K562 (cell line): ENCODE data around the gene SLC22A23. TPM values are rescaled to one million over a fixed set of nuclear protein-coding genes. Genes with fewer than 3 reads are reported as not detected.

Source experiments
- ATF1 ChIP-seq, 2 experiments: fragments of 450-650 bp in 1 of 2; IDR thresholded peaks; 2 replicates each; pipeline ENCODE4 v1.6.1; 2016; ENCODE audit warnings: missing compliant biosample characterization in 1 of 2, missing genetic modification characterization in 1 of 2
- BDP1 ChIP-seq: IDR thresholded peaks from 3 replicates; pipeline ENCODE4 v1.6.1; 2011; ENCODE audit not compliant: insufficient read length, insufficient read depth
- JUN ChIP-seq, 2 experiments: sonication (generic) in 1 of 2; formaldehyde crosslinking in 1 of 2; IDR thresholded peaks; 2 replicates each; pipeline versions ENCODE4 v1.6.1 to v1.8.0; 2012 to 2022; ENCODE audit warnings: borderline replicate concordance in 2 of 2, mild to moderate bottlenecking in 2 of 2, improper control_type of control experiment in 1 of 2, low read depth in 1 of 2, low read length in 1 of 2, missing genetic modification reagents in 1 of 2
- KDM1A ChIP-seq, 2 experiments: fragments of 450-650 bp; IDR thresholded peaks; 2 replicates each; pipeline ENCODE4 v1.6.1; 2016; ENCODE audit warnings: mild to moderate bottlenecking in 2 of 2
- MTA3 ChIP-seq: fragments of 450-650 bp; formaldehyde crosslinking; IDR thresholded peaks from 2 replicates; pipeline ENCODE4 v1.6.1; 2017; ENCODE audit warnings: mild to moderate bottlenecking, borderline replicate concordance
- SMC3 ChIP-seq: conservative IDR thresholded peaks from 2 replicates; pipeline ENCODE4 v1.6.1; 2011; ENCODE audit warnings: low read depth, low read length, improper control_type of control experiment; ENCODE audit not compliant: insufficient read depth
- SP1 ChIP-seq: sonication (generic); formaldehyde crosslinking; IDR thresholded peaks from 2 replicates; pipeline ENCODE4 v1.8.1; 2022; ENCODE audit warnings: mild to moderate bottlenecking, missing genetic modification reagents
- ZNF644 ChIP-seq: fragments of 200-800 bp; sonication (Bioruptor generic); IDR thresholded peaks from 2 replicates; pipeline ENCODE4 v1.6.1; 2016; ENCODE audit warnings: low read depth, missing genetic modification characterization, missing compliant biosample characterization
- polyA plus RNA-seq, 8 experiments: library from polyadenylated mRNA; depleted of rRNA in 4 of 8; stranded (reverse) in 5 of 8; unstranded in 3 of 8; fragments of >200 nt; fragmentation: Nextera tagmentation in 2 of 8; fragmentation: Illumina TruSeq in 1 of 8; extraction: Ambion mirVana in 2 of 8; extraction: Trizol in 1 of 8; gene quantifications; 2 replicates each; pipeline versions ENCODE4 v1.2.1 to v1.2.3, GENCODE V29; 2011 to 2014; ENCODE audit warnings: inconsistent platforms in 1 of 8, missing spikeins in 1 of 8
- total RNA-seq, 7 experiments: library from RNA; depleted of rRNA in 6 of 7; stranded (reverse); fragments of >200 nt in 6 of 7; fragmentation: Illumina TruSeq in 2 of 7; extraction: Trizol in 2 of 7; gene quantifications; 2 replicates each; pipeline versions ENCODE4 v1.2.1 to v1.2.3, GENCODE V29; 2011 to 2021; ENCODE audit warnings: low replicate concordance in 1 of 7
- TF ChIP-seq, protein P1 (sequence below): fragments of 450-650 bp; IDR thresholded peaks from 2 replicates; pipeline ENCODE4 v1.6.1; 2016; ENCODE audit warnings: mild to moderate bottlenecking, moderate library complexity
- TF ChIP-seq, protein P2 (sequence below): IDR thresholded peaks from 3 replicates; pipeline ENCODE4 v1.6.1; 2011; ENCODE audit warnings: borderline replicate concordance, mild to moderate bottlenecking; ENCODE audit not compliant: insufficient read length, insufficient read depth
- TF ChIP-seq, protein P3 (sequence below), 3 experiments: fragments of 200-800 bp in 1 of 3; sonication (Bioruptor generic) in 1 of 3; sonication (generic) in 1 of 3; formaldehyde crosslinking in 1 of 3; IDR thresholded peaks; 2 replicates each; pipeline versions ENCODE4 v1.6.1 to v1.8.0; 2016 to 2022; ENCODE audit warnings: mild to moderate bottlenecking in 2 of 3, missing compliant biosample characterization in 2 of 3, missing genetic modification characterization in 2 of 3, missing genetic modification reagents in 1 of 3

SLC22A23 gene
- total and polyA plus RNA-seq, 9 of the 15 experiments (the other 6 are each of a cell fraction or from before 2014, with no cell fraction given): 0.30 to 8.7 (median 2.5) TPM

DNA sequence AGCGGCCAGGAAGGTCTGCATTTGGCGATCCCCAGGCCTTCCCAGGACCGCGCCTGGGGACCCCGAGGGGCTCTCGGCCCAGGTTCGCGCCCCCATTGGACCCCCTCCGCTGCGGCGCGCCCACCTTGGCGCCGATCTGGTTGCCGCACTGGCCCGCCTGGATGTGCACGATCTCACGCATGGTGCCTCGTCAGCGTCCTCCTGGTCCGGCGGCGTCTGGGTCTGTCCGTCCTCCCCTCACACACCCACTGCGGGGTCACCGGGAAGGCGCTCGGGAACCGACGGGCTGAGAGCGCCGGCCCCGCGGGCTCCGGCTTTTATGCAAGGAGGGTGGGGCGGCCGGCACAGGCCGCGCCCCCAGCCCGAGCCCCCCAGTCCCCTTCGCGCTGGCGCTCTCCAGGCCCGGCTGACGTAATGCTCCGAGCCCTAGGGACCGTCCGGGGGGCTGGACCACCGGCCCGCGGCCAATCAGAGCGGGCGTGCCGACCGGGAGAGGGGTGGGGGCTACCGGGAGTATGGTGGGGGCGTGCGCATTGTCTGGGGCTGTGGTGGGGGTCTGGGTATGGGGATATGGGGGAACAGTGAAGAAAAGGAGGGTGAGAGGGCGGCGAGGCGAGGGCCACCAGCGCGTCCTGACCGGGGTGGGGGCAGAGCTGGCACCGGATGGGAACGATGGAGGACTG, 229.3 kb downstream of the SLC22A23 start, which contains the start of gene TUBB2B (continued):
- TF ChIP-seq KDM1A (IDR thresholded peaks at IDR 0.05) (no peak), JUN (IDR thresholded peaks at IDR 0.05; ENCODE audit: borderline replicate concordance, low read depth, low read length) (0 out of 2 replicates have a peak, but pooled peaks have one; percentile 4), JUN (CRISPR knock-in tag; IDR thresholded peaks at IDR 0.05; ENCODE audit: borderline replicate concordance) (no peak), ATF1 (CRISPR knock-in tag; IDR thresholded peaks at IDR 0.05) (no peak), ATF1 (tag; IDR thresholded peaks at IDR 0.05) (0 out of 2 replicates have a peak, but pooled peaks have one; percentile 18), ZNF644 (tag) (no peak), SMC3 (no peak), SP1 (CRISPR knock-in tag) (peak; percentile 38; the same call in 1 of the 2 replicates), BDP1 (no peak), MTA3 (0 out of 2 replicates have a peak, but pooled peaks have one; percentile 18)
- TF ChIP-seq, protein P1, sequence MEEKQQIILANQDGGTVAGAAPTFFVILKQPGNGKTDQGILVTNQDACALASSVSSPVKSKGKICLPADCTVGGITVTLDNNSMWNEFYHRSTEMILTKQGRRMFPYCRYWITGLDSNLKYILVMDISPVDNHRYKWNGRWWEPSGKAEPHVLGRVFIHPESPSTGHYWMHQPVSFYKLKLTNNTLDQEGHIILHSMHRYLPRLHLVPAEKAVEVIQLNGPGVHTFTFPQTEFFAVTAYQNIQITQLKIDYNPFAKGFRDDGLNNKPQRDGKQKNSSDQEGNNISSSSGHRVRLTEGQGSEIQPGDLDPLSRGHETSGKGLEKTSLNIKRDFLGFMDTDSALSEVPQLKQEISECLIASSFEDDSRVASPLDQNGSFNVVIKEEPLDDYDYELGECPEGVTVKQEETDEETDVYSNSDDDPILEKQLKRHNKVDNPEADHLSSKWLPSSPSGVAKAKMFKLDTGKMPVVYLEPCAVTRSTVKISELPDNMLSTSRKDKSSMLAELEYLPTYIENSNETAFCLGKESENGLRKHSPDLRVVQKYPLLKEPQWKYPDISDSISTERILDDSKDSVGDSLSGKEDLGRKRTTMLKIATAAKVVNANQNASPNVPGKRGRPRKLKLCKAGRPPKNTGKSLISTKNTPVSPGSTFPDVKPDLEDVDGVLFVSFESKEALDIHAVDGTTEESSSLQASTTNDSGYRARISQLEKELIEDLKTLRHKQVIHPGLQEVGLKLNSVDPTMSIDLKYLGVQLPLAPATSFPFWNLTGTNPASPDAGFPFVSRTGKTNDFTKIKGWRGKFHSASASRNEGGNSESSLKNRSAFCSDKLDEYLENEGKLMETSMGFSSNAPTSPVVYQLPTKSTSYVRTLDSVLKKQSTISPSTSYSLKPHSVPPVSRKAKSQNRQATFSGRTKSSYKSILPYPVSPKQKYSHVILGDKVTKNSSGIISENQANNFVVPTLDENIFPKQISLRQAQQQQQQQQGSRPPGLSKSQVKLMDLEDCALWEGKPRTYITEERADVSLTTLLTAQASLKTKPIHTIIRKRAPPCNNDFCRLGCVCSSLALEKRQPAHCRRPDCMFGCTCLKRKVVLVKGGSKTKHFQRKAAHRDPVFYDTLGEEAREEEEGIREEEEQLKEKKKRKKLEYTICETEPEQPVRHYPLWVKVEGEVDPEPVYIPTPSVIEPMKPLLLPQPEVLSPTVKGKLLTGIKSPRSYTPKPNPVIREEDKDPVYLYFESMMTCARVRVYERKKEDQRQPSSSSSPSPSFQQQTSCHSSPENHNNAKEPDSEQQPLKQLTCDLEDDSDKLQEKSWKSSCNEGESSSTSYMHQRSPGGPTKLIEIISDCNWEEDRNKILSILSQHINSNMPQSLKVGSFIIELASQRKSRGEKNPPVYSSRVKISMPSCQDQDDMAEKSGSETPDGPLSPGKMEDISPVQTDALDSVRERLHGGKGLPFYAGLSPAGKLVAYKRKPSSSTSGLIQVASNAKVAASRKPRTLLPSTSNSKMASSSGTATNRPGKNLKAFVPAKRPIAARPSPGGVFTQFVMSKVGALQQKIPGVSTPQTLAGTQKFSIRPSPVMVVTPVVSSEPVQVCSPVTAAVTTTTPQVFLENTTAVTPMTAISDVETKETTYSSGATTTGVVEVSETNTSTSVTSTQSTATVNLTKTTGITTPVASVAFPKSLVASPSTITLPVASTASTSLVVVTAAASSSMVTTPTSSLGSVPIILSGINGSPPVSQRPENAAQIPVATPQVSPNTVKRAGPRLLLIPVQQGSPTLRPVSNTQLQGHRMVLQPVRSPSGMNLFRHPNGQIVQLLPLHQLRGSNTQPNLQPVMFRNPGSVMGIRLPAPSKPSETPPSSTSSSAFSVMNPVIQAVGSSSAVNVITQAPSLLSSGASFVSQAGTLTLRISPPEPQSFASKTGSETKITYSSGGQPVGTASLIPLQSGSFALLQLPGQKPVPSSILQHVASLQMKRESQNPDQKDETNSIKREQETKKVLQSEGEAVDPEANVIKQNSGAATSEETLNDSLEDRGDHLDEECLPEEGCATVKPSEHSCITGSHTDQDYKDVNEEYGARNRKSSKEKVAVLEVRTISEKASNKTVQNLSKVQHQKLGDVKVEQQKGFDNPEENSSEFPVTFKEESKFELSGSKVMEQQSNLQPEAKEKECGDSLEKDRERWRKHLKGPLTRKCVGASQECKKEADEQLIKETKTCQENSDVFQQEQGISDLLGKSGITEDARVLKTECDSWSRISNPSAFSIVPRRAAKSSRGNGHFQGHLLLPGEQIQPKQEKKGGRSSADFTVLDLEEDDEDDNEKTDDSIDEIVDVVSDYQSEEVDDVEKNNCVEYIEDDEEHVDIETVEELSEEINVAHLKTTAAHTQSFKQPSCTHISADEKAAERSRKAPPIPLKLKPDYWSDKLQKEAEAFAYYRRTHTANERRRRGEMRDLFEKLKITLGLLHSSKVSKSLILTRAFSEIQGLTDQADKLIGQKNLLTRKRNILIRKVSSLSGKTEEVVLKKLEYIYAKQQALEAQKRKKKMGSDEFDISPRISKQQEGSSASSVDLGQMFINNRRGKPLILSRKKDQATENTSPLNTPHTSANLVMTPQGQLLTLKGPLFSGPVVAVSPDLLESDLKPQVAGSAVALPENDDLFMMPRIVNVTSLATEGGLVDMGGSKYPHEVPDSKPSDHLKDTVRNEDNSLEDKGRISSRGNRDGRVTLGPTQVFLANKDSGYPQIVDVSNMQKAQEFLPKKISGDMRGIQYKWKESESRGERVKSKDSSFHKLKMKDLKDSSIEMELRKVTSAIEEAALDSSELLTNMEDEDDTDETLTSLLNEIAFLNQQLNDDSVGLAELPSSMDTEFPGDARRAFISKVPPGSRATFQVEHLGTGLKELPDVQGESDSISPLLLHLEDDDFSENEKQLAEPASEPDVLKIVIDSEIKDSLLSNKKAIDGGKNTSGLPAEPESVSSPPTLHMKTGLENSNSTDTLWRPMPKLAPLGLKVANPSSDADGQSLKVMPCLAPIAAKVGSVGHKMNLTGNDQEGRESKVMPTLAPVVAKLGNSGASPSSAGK: peak; percentile 55; the same call in 1 of the 2 replicates
- TF ChIP-seq, protein P2, sequence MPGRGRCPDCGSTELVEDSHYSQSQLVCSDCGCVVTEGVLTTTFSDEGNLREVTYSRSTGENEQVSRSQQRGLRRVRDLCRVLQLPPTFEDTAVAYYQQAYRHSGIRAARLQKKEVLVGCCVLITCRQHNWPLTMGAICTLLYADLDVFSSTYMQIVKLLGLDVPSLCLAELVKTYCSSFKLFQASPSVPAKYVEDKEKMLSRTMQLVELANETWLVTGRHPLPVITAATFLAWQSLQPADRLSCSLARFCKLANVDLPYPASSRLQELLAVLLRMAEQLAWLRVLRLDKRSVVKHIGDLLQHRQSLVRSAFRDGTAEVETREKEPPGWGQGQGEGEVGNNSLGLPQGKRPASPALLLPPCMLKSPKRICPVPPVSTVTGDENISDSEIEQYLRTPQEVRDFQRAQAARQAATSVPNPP: no peak
- TF ChIP-seq, protein P3, sequence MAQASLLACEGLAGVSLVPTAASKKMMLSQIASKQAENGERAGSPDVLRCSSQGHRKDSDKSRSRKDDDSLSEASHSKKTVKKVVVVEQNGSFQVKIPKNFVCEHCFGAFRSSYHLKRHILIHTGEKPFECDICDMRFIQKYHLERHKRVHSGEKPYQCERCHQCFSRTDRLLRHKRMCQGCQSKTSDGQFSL (CRISPR knock-in tag; IDR thresholded peaks at IDR 0.05): 0 out of 2 replicates have a peak, but pooled peaks have one; percentile 39
- TF ChIP-seq, protein P3 (tag; IDR thresholded peaks at IDR 0.05): no peak
